Spleen (tissue), 13 donors: Measurements from ENCODE around the gene CABP1. TPM values are rescaled to one million over a fixed set of nuclear protein-coding genes. Genes with fewer than 3 reads are reported as not detected.

ENCODE experiments used
- DNase-seq: peaks from one replicate; pipeline ENCODE4 v3.0.0-alpha.2; 2020
- H3K27ac ChIP-seq, 8 donors: fragments of 200-600 bp; sonication (generic) in 7 of 8; 1 replicate in 4 of 8; 2 replicates in 4 of 8; pipeline versions ENCODE4 v1.5.0 to v1.8.0; 2016 to 2021; ENCODE audit warnings: inconsistent platforms in 4 of 8, mild to moderate bottlenecking in 4 of 8, moderate library complexity in 1 of 8
- H3K27me3 ChIP-seq, 7 donors: fragments of 200-600 bp; sonication (generic) in 6 of 7; replicated peaks in 1 of 7; 1 replicate in 4 of 7; 2 replicates in 3 of 7; pipeline versions ENCODE4 v1.5.0 to v1.8.0; 2016 to 2021; ENCODE audit warnings: inconsistent platforms in 3 of 7, mild to moderate bottlenecking in 1 of 7
- H3K36me3 ChIP-seq, 6 donors: fragments of 200-600 bp; sonication (generic) in 5 of 6; 1 replicate in 4 of 6; 2 replicates in 2 of 6; pipeline versions ENCODE4 v1.5.0 to v1.8.0; 2016 to 2021; ENCODE audit warnings: inconsistent platforms in 2 of 6
- H3K4me1 ChIP-seq, 6 donors: fragments of 200-600 bp; sonication (generic) in 5 of 6; 1 replicate in 3 of 6; 2 replicates in 3 of 6; pipeline versions ENCODE4 v1.5.0 to v1.8.0; 2016 to 2021; ENCODE audit warnings: inconsistent platforms in 3 of 6
- H3K4me3 ChIP-seq, 8 donors: fragments of 200-600 bp; sonication (generic) in 7 of 8; 1 replicate in 4 of 8; 2 replicates in 4 of 8; pipeline versions ENCODE4 v1.5.0 to v1.8.0; 2016 to 2021; ENCODE audit warnings: inconsistent platforms in 4 of 8, mild to moderate bottlenecking in 4 of 8, moderate library complexity in 2 of 8
- H3K9me3 ChIP-seq, 8 donors: fragments of 200-600 bp; sonication (generic) in 7 of 8; 1 replicate in 4 of 8; 2 replicates in 4 of 8; pipeline versions ENCODE4 v1.5.0 to v1.8.0; 2016 to 2021; ENCODE audit warnings: inconsistent platforms in 4 of 8
- CTCF ChIP-seq, 11 experiments: fragments of 200-600 bp in 7 of 11; fragments of 450-650 bp in 4 of 11; sonication (generic) in 4 of 11; IDR thresholded peaks in 8 of 11; conservative IDR thresholded peaks in 3 of 11; 1 replicate in 7 of 11; 2 replicates in 4 of 11; pipeline versions ENCODE4 v1.4.0 to v1.8.0; 2016 to 2021; ENCODE audit warnings: antibody characterized with exemption in 11 of 11, inconsistent platforms in 4 of 11, mild to moderate bottlenecking in 1 of 11
- POLR2A ChIP-seq, 3 donors: fragments of 450-650 bp; IDR thresholded peaks; one replicate each; pipeline ENCODE4 v1.5.1; 2017; ENCODE audit warnings: antibody characterized with exemption in 3 of 3, mild to moderate bottlenecking in 1 of 3
- POLR2AphosphoS5 ChIP-seq, 3 donors: sonication (generic); formaldehyde crosslinking; IDR thresholded peaks; one replicate each; pipeline ENCODE4 v1.5.1; 2017; ENCODE audit warnings: antibody characterized with exemption in 3 of 3
- WGBS, 5 donors: extraction: QIAGEN DNeasy Blood & Tissue Kit in 3 of 5; methylation state at CpG; one replicate each; pipeline versions ENCODE4 v1.1.5 to v1.1.7; 2013 to 2018; 5-methylcytosine and 5-hydroxymethylcytosine counted together
- intact Hi-C: fragments of 100-400 bp; cut with DNase I; formaldehyde crosslinking; loops from one replicate; pipeline ENCODE4 v1.15.0; 2023; ENCODE audit warnings: low total_unique reads
- long read RNA-seq, 2 donors: transcript quantifications; one replicate each; lab custom pipeline, GENCODE V29; 2026
- polyA plus RNA-seq, 3 donors: library from polyadenylated mRNA; stranded (reverse); fragments of 200-250 nt; gene quantifications; one replicate each; pipeline ENCODE4 v1.2.1, GENCODE V29; 2013
- total RNA-seq, 7 donors: library from RNA; depleted of rRNA in 3 of 7; stranded (reverse); fragments of >200 nt in 3 of 7; fragmentation: NEBNext Ultra II Directional in 4 of 7; extraction: Animal tissue kit (Norgen Biotek cat#: 25700) in 4 of 7; gene quantifications; one replicate each; pipeline versions ENCODE4 v1.1.0 to v1.2.1, GENCODE V29; 2016 to 2021
- donor health status: healthy with polysubstance abuse.
- donor health status: DM: no; HTN: no; CAD: no; lungs with moderate emphysema.
- donor health status: DM: no; HTN: no; CAD: no.
- donor health status: Bipolar disorder and iron deficiency.
- donor health status: healthy.
- donor health status: DM: no; HTN: no; CAD: no.
- donor health status: DM: yes; HTN: yes; CAD: no.

Gene CABP1
- total RNA-seq (1 to 10 TPM in 1 of 7 donors, under 1 TPM in 5, not detected in 1; 0.27 to 1.2 (median 0.60) TPM), polyA plus RNA-seq (1 to 10 TPM in 1 of 3 donors, under 1 TPM in 2; 0.49 to 2.8 (median 0.57) TPM)
- long read RNA-seq, donor 1, partial matches to known transcripts, result 0 of 1 reads
- long read RNA-seq, donor 1, other reads (novel, unspliced or antisense), result 0 of 1 reads
- long read RNA-seq, donor 2, result 0 reads

- peak; percentile 86 for DNase-seq
- peaks cover 5 to 66% (median 46%) of the 10 kb centered on the region in 7 donors for H3K27me3 ChIP-seq
- 8 to 19% (median 11%) methylated on average over 21 to 56 of the region's 56 CpGs for WGBS, 5 donors
Observed at GRCh38 chr12:120639771-120640721, at the start of gene CABP1. Gene CABP1, plus strand, starts transcription at chr12:120640626. Its CDS starts 60 bp downstream, at chr12:120640686.

GRCh38 chr12:120590741-120591407 lies 49.6 kb upstream of the CABP1 start:
- no peak for DNase-seq
- intact Hi-C loops, result no loop called here
- peaks cover 0 to 4% (median 0%) of the 10 kb centered on the region in 7 donors for H3K27me3 ChIP-seq
- TF ChIP-seq POLR2A (IDR thresholded peaks at IDR 0.05) (no peak), POLR2AphosphoS5 (IDR thresholded peaks at IDR 0.05) (no peak), CTCF (IDR thresholded peaks at IDR 0.05 in 8 of 11, conservative IDR thresholded peaks at IDR 0.05 in 3 of 11) (no peak)
- 80 to 90% (median 86%) methylated on average over 6 of the region's 6 CpGs for WGBS, 5 donors
- H3K4me1 ChIP-seq, result no peaks in the 10 kb centered on the region
- H3K36me3 ChIP-seq, result no peaks in the 10 kb centered on the region
- no peak overlapping the region for H3K4me3 ChIP-seq
- H3K27ac ChIP-seq, result no peak overlapping the region
- H3K9me3 ChIP-seq, result no peaks in the 10 kb centered on the region

More at GRCh38 chr12:120639771-120640721, at the start of gene CABP1:
- H3K4me3 ChIP-seq, result peak within 1 kb of the TSS; percentile 6 to 73 (median 52)
- no peak within 1 kb of the TSS for H3K27ac ChIP-seq
- intact Hi-C loops, result no loop called here
- TF ChIP-seq CTCF (IDR thresholded peaks at IDR 0.05 in 8 of 11, conservative IDR thresholded peaks at IDR 0.05 in 3 of 11) (peak in 6 of 11 experiments; percentile 17 to 61 (median 58)), POLR2A (IDR thresholded peaks at IDR 0.05) (no peak)
- H3K9me3 ChIP-seq, result no peaks in the 10 kb centered on the region
- no peaks in the 10 kb centered on the region for H3K36me3 ChIP-seq
- peaks cover 5 to 20% (median 15%) of the 10 kb centered on the region in 6 donors for H3K4me1 ChIP-seq

- Histone ChIP-seq H3K36me3 (no peaks in the 10 kb centered on the region), H3K9me3 (no peaks in the 10 kb centered on the region), H3K27me3 (peaks cover 0 to 8% (median 0%) of the 10 kb centered on the region in 7 donors), H3K4me1 (no peaks in the 10 kb centered on the region), H3K27ac (no peak overlapping the region), H3K4me3 (no peak overlapping the region)
- TF ChIP-seq POLR2AphosphoS5 (IDR thresholded peaks at IDR 0.05) (no peak), CTCF (IDR thresholded peaks at IDR 0.05 in 8 of 11, conservative IDR thresholded peaks at IDR 0.05 in 3 of 11) (no peak), POLR2A (IDR thresholded peaks at IDR 0.05) (no peak)
- DNase-seq, result no peak
- WGBS, 5 donors, result 54 to 77% (median 67%) methylated on average over 8 of the region's 8 CpGs
- intact Hi-C loops, result no loop called here
Observed at GRCh38 chr12:120592121-120593049, 48.0 kb upstream of the CABP1 start.
